GM18498 (cell line): Measurements from ENCODE around the gene RAC3.

ENCODE experiments used
- ATAC-seq: cut with Tn5 transposase; IDR thresholded peaks from one replicate; pipeline ENCODE4 v1.9.1; 2021; ENCODE audit warnings: mild to moderate bottlenecking, moderate library complexity; ENCODE audit not compliant: unreplicated experiment

The RAC3 gene

DNA sequence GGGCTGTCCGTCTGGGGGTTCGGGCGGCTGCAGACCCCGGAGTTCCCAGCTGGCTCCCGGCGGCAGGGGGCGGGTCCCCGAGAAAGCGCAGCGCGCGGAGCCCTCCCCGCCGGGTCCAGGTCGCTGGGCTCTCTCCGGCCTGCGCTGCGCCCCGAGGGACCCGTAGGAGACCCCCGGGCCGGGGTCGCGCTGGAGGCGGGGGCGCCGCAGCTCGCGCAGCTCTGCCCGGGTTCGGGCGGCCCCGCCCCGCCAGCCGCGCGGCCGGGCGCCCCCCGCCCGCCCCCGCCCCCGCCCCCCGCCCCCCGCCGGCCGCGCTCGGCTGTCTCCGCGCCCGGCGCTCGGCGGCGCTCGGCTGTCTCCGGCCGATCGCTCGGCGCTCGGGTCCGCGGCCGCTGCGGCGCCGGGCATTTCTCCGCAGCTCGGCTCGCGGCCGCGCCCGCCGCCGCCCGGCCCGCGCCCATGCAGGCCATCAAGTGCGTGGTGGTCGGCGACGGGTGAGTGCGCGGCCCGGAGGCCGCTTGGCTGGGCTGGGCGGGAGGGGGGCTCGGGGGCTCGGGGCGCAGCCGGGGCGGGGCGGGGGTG lies at the start of gene RAC3:
TSS of gene RAC3 (plus strand) at position 376 of the 582 bp plus-strand sequence. CDS start at position 460, 84 bp downstream.
- no peak for ATAC-seq

GRCh38 chr17:81983011-81983638 lies 48.4 kb upstream of the RAC3 start:
- ATAC-seq: no peak

DNA sequence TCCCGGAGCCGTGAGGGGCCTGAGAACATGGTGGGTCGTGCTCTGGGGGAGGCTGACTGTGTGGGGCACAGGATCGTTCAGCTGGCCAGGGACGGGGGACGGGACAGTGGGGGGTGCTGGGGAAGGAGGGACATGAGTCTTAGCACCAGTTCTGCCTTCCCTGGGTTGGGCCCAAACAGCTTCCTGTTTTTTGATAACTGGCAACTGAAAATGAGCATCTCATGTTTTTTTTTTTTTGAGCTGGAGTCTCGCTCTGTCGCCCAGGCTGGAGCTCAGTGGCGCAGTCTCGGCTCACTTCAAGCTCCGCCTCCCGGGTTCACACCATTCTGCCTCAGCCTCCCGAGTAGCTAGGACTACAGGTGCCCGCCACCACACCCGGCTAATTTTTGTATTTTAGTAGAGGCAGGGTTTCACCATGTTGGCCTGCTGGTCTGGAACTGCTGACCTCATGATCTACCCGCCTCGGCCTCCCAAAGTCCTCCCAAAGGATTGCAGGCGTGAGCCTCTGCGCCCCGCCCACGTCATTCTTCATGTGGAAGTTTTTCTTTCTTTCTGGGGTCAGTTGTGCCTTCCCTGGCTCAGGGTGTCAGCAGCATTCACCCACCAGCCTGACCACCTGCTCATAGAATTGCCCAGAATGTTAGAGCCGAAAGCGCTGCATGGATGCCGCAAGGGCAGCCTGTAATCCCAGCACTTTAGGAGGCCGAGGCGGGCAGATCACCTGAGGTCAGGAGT lies 47.7 kb upstream of the RAC3 start:
- no peak for ATAC-seq

GRCh38 chr17:81984773-81985410 lies 46.6 kb upstream of the RAC3 start:
- ATAC-seq: no peak

DNA sequence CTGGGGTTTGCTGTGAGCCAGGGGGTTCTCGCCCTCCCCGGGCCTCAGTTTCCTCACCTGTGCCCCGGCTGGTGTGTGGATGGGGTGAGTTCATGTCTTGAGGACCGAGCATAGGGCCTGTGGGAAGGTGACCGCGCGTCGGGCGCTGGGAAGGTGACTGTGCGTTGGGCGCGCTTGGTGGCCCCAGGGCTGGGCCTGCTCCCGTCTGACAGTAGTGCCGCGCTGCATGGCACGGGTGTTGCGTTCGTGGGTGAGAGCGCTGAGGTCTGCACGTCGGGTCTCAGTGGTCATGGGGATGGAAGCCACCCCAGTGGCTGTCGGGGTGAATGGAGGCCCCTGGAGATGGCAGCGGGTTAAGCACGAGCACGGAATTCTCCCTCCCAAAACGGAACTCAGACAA lies 44.9 kb upstream of the RAC3 start:
- ATAC-seq: no peak

- no peak for ATAC-seq
Measured at GRCh38 chr17:81987161-81987770, 44.2 kb upstream of the RAC3 start.

GRCh38 chr17:81990836-81991683 lies 40.4 kb upstream of the RAC3 start:
- ATAC-seq: no peak

DNA sequence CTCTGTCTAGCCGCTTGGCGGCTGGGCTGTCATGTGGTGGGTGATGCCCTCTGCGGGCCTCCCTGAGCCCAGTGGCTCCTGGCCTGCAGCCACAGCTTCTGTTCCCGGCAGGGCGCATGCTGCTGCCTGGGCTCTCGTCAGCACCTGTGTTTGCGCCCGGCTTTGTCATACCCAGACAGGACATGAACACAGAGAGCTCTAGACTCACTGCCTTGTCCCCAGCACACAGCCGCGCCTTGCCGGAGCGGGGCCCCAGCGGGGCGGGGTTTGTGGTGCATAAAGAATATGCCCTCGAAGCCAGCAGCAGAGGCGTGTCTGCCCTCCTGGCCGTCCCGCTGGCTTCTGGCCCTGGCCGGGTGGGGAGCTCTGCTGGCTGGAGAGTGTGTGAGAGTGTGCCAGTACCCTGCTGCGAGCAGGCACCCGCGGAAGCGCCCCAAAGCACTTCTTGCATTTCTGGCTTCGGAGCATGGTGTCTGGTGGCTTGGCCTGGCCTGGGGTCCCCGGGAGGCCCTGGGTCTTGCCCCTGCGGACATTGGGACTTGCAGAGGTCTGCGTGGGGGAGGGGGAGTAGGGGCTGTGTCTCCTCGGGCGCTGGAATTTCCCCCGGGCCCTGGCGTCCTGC lies 39.7 kb upstream of the RAC3 start:
- ATAC-seq: no peak

- ATAC-seq: no peak
Measured at GRCh38 chr17:81992306-81993102, 39.0 kb upstream of the RAC3 start.

GRCh38 chr17:81993729-81994592 lies 37.5 kb upstream of the RAC3 start:
- ATAC-seq: no peak

- no peak for ATAC-seq
Measured at GRCh38 chr17:81994593-81995462, 36.6 kb upstream of the RAC3 start.

DNA sequence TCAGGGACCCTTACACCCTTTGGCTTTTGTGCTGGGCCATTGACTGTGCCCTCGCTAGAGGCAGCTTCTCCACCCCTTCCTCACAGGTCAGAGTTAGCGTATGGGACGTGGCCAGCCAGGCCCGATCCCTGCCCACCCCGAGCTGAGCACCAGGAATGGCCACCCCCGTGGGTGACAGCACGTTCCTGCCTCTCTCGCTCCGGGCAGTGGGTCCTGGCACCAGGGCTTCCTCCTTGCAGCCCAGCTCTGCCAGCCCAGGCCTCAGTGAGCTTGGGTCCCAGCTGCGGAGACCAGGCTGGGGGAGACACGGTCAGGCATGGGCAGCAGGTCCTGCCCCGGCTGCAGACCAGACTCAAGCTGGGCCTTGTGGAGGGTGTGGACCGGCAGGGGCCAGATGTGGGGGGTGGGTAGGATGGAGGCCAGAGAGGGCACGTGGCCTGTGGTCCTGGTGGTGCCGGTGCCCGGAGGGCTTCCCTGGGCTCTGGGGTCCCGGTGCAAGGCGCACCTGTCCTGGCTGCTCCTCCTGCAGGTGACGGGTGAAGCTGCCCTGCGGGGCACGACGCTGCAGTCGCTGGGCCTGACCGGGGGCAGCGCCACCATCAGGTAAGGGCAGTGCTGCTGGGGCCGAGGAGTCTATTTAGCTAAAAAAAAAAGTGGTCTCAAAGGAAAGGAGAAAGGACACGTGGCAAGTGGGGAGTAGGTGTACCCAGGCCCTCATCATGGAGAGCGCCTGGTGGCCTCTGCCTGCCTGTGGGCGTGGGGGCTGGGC lies 35.8 kb upstream of the RAC3 start:
- ATAC-seq: no peak

GRCh38 chr17:81996232-81996756 lies 35.2 kb upstream of the RAC3 start:
- no peak for ATAC-seq

GRCh38 chr17:81996757-81997441 lies 34.6 kb upstream of the RAC3 start:
- ATAC-seq: no peak

DNA sequence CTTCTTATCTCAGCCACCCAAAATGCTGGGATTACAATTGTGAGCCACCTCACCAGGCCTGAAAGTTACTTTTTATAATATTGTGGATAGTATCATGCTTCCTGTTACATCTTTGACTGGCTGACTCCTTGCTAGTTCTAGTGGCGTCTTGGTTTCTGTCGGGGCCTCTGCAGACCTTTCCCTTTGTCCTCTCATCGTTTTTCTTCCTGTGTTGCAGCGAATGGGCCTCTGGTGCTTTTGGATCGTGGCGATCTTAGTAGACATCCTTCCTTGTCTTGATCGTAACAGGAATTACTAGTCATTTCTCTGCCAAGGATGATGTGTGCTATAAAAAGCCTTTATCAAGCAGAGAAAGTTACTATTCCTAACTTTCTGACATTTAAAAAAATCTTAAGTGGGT lies 33.3 kb upstream of the RAC3 start:
- no peak for ATAC-seq
